Calu3 (cell line): ENCODE measurements around the gene SLC8A3. TPM values are rescaled to one million over a fixed set of nuclear protein-coding genes. Genes with fewer than 3 reads are reported as not detected.
"Not testable (repeated sequence)": the region's sequence is repeated elsewhere in the genome, so short reads cannot be mapped to it uniquely, and the experiment has no call there.

Experiments
- Bru-seq: library from RNA; stranded (reverse); fragments of 400-500 nt; gene quantifications from one replicate; lab custom pipeline; 2021; lab: Mats Ljungman, UMichigan
- BruChase-seq, 2 experiments: library from RNA; stranded (reverse); fragments of 400-500 nt; gene quantifications; one replicate each; lab custom pipeline; 2021; lab: Mats Ljungman, UMichigan
- BruUV-seq: library from RNA; stranded (reverse); fragments of 400-500 nt; replicated peaks from 2 replicates; lab custom pipeline; 2021; lab: Mats Ljungman, UMichigan
- CTCF ChIA-PET: fragments of 300-600 bp; sonication (Branson Sonifier 250); formaldehyde crosslinking; loops from one replicate; lab custom pipeline; 2022; ENCODE audit warnings: antibody characterized with exemption; lab: Charles Lee
- DNase-seq: peaks from one replicate; pipeline ENCODE4 v3.0.0; 2022
- H3K27ac Mint-ChIP-seq: one replicate; pipeline ENCODE4 v1.8.0; 2022; ENCODE audit warnings: mixed read lengths; ENCODE audit not compliant: unreplicated experiment
- H3K27me3 Mint-ChIP-seq: one replicate; pipeline ENCODE4 v1.8.0; 2022; ENCODE audit warnings: mixed read lengths; ENCODE audit not compliant: unreplicated experiment
- H3K36me3 Mint-ChIP-seq: one replicate; pipeline ENCODE4 v1.8.0; 2022; ENCODE audit warnings: mild to moderate bottlenecking, moderate library complexity, mixed read lengths; ENCODE audit not compliant: insufficient read depth, unreplicated experiment
- H3K4me1 Mint-ChIP-seq: one replicate; pipeline ENCODE4 v1.8.0; 2022; ENCODE audit warnings: mild to moderate bottlenecking, low read depth, mixed read lengths; ENCODE audit not compliant: unreplicated experiment
- H3K4me3 Mint-ChIP-seq: one replicate; pipeline ENCODE4 v1.8.0; 2022; ENCODE audit warnings: mild to moderate bottlenecking, low read depth, moderate library complexity, mixed read lengths; ENCODE audit not compliant: unreplicated experiment
- H3K9me3 Mint-ChIP-seq: one replicate; pipeline ENCODE4 v1.8.0; 2022; ENCODE audit warnings: low read depth, mixed read lengths; ENCODE audit not compliant: unreplicated experiment
- intact Hi-C: fragments of 100-400 bp; cut with micrococcal nuclease; formaldehyde crosslinking; loops from one replicate; pipeline ENCODE4 v1.10.0; 2022; ENCODE audit not compliant: unreplicated experiment
- long read RNA-seq: library from polyadenylated mRNA; stranded (forward); transcript quantifications from one replicate; pipeline ENCODE4 v2.0.0, GENCODE V29; 2022
- total RNA-seq: library from RNA; stranded (reverse); gene quantifications from 2 replicates; pipeline ENCODE4 v1.2.3, GENCODE V29; 2022
- TF ChIP-seq, protein P1 (sequence below): fragments of 200-600 bp; IDR thresholded peaks from one replicate; pipeline ENCODE4 v1.8.0; 2022; ENCODE audit warnings: antibody characterized with exemption; ENCODE audit not compliant: unreplicated experiment

The SLC8A3 gene, protein sequence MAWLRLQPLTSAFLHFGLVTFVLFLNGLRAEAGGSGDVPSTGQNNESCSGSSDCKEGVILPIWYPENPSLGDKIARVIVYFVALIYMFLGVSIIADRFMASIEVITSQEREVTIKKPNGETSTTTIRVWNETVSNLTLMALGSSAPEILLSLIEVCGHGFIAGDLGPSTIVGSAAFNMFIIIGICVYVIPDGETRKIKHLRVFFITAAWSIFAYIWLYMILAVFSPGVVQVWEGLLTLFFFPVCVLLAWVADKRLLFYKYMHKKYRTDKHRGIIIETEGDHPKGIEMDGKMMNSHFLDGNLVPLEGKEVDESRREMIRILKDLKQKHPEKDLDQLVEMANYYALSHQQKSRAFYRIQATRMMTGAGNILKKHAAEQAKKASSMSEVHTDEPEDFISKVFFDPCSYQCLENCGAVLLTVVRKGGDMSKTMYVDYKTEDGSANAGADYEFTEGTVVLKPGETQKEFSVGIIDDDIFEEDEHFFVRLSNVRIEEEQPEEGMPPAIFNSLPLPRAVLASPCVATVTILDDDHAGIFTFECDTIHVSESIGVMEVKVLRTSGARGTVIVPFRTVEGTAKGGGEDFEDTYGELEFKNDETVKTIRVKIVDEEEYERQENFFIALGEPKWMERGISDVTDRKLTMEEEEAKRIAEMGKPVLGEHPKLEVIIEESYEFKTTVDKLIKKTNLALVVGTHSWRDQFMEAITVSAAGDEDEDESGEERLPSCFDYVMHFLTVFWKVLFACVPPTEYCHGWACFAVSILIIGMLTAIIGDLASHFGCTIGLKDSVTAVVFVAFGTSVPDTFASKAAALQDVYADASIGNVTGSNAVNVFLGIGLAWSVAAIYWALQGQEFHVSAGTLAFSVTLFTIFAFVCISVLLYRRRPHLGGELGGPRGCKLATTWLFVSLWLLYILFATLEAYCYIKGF
- total RNA-seq (not detected in 2 replicates), Bru-seq, nascent RNA (not detected), BruChase-seq, experiment 1, labeled RNA remaining after a 6-hour chase (not detected), BruChase-seq, experiment 2, labeled RNA remaining after a 2-hour chase (not detected)
- long read RNA-seq = 0 reads

- intact Hi-C loops = no loop called here
- no peaks in the 10 kb centered on the region for H3K4me1 Mint-ChIP-seq
- H3K36me3 Mint-ChIP-seq = no peaks in the 10 kb centered on the region
- BruUV-seq = no TSS peak
- H3K27me3 Mint-ChIP-seq = peaks cover 84% of the 10 kb centered on the region
- no peaks in the 10 kb centered on the region for H3K9me3 Mint-ChIP-seq
- peak within 1 kb of the TSS; percentile 55 for H3K4me3 Mint-ChIP-seq
- CTCF ChIA-PET = interaction anchor here (0.7 kb wide), 1 partner anchor 70 kb away, joined by 7 read pairs; no protein-coding TSS in a partner anchor
- DNase-seq = peak; percentile 36
- TF ChIP-seq, protein P1, sequence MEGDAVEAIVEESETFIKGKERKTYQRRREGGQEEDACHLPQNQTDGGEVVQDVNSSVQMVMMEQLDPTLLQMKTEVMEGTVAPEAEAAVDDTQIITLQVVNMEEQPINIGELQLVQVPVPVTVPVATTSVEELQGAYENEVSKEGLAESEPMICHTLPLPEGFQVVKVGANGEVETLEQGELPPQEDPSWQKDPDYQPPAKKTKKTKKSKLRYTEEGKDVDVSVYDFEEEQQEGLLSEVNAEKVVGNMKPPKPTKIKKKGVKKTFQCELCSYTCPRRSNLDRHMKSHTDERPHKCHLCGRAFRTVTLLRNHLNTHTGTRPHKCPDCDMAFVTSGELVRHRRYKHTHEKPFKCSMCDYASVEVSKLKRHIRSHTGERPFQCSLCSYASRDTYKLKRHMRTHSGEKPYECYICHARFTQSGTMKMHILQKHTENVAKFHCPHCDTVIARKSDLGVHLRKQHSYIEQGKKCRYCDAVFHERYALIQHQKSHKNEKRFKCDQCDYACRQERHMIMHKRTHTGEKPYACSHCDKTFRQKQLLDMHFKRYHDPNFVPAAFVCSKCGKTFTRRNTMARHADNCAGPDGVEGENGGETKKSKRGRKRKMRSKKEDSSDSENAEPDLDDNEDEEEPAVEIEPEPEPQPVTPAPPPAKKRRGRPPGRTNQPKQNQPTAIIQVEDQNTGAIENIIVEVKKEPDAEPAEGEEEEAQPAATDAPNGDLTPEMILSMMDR = no peak
- no peak within 1 kb of the TSS for H3K27ac Mint-ChIP-seq
These were observed at the start of gene SLC8A3 for GRCh38 chr14:70188659-70189455. SLC8A3 (minus strand) TSS chr14:70188951; CDS start chr14:70168422, 20,529 bp downstream.

GRCh38 chr14:70237710-70238109, 49.0 kb upstream of the SLC8A3 start:
- DNase-seq = no peak
- Mint-ChIP-seq H3K4me3 (no peak overlapping the region), H3K36me3 (no peaks in the 10 kb centered on the region), H3K9me3 (no peaks in the 10 kb centered on the region), H3K27ac (no peak overlapping the region), H3K27me3 (peaks cover 74% of the 10 kb centered on the region), H3K4me1 (no peaks in the 10 kb centered on the region)
- CTCF ChIA-PET = no interaction called here
- intact Hi-C loops = no loop called here
- TF ChIP-seq, protein P1 = no peak
- BruUV-seq = no TSS peak

DNA sequence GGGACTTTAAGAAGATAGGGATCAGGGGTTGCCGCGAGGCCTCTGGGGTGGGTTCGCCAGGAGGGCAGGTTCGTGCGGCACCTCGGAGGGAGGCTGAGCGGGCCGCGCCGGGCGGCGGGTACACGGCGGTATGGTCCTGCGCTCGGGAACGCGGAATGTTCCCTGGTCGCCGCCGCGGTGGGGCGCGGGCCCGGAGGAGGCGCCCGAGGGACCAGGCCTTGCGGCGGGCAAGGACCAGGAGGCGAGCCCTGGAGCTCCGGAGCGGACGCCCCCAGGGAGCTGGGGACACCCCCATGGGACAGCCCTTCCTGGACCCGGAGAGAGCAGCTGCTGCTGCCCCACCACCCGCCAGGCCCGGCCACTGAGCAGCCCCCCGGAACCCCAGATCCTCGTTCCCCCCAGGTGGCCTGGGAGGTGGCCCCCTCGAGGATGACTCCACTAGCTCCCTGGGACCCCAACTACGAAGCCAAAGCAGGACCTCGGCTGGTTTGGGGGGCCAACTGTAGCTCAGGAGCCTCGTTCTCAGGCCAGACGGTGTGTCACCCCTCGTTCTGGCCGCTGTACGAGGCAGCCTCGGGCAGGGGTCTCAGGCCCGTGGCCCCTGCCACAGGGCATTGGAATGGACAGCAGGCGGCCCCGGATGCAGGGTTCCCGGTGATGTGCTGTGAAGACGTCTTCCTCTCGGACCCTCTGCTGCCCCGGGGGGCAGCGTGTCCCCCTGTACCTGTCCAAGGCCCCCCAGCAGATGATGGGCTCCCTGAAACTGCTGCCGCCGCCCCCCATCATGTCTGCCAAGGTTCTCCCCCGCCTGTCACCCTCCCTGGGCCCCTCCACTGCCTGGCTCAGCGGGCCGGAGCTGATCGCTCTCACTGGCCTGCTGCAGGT, 45.6 kb upstream of the SLC8A3 start:
- Mint-ChIP-seq H3K27me3 (peaks cover 71% of the 10 kb centered on the region), H3K4me3 (no peak overlapping the region), H3K9me3 (no peaks in the 10 kb centered on the region), H3K36me3 (no peaks in the 10 kb centered on the region), H3K4me1 (no peaks in the 10 kb centered on the region), H3K27ac (no peak overlapping the region)
- intact Hi-C loops = no loop called here
- CTCF ChIA-PET = no interaction called here
- TF ChIP-seq, protein P1 = no peak
- DNase-seq = no peak
- no TSS peak for BruUV-seq

GRCh38 chr14:70231756-70232544, 43.2 kb upstream of the SLC8A3 start:
- CTCF ChIA-PET, H3K4me1 Mint-ChIP-seq, H3K36me3 Mint-ChIP-seq, H3K27ac Mint-ChIP-seq, intact Hi-C loops, H3K9me3 Mint-ChIP-seq, DNase-seq, BruUV-seq, H3K4me3 Mint-ChIP-seq: not testable (repeated sequence)
- peaks cover 77% of the 10 kb centered on the region for H3K27me3 Mint-ChIP-seq

- H3K27me3 Mint-ChIP-seq = peaks cover 77% of the 10 kb centered on the region
- BruUV-seq, H3K4me1 Mint-ChIP-seq, H3K9me3 Mint-ChIP-seq, CTCF ChIA-PET, DNase-seq, H3K36me3 Mint-ChIP-seq, H3K4me3 Mint-ChIP-seq, intact Hi-C loops, H3K27ac Mint-ChIP-seq: not testable (repeated sequence)
These were observed 41.3 kb upstream of the SLC8A3 start for GRCh38 chr14:70229877-70230640.
